ENCODE data around the gene SGF29. TPM values are rescaled to one million over a fixed set of nuclear protein-coding genes. Genes with fewer than 3 reads are reported as not detected.
"Not testable (repeated sequence)": the region's sequence is repeated elsewhere in the genome, so short reads cannot be mapped to it uniquely, and the experiment has no call there.

Gene SGF29
- total and polyA plus RNA-seq, 2 of the 8 experiments (the other 6 are each of a cell fraction or from before 2014, with no cell fraction given): 3.1 to 22.7 TPM

- not testable (repeated sequence) for FAIRE-seq; H2BK120ac ChIP-seq (replicated peaks; ENCODE audit: low read depth, low read length); H3K4me2 ChIP-seq (ENCODE audit: insufficient read depth in 1 of 2, low read depth in 2 of 2, low read length in 2 of 2); H2BK15ac ChIP-seq (ENCODE audit: low read length); H3K9me3 ChIP-seq (ENCODE audit: insufficient read depth in 2 of 2, low read depth in 1 of 2, low read length in 1 of 2); H3K79me1 ChIP-seq (ENCODE audit: low read depth, low read length); H3K27ac ChIP-seq (ENCODE audit: low read depth, low read length); H3K23ac ChIP-seq (ENCODE audit: insufficient read length); H3K23me2 ChIP-seq (ENCODE audit: low read depth, low read length); H2BK12ac ChIP-seq (ENCODE audit: low read depth, low read length); H4K5ac ChIP-seq (ENCODE audit: insufficient read length, low read depth, low read length); H3K14ac ChIP-seq (ENCODE audit: insufficient read length); H2AK5ac ChIP-seq (ENCODE audit: low read depth, low read length); H3K36me3 ChIP-seq (ENCODE audit: control insufficient read depth in 2 of 4, insufficient read depth in 4 of 4, low read length in 3 of 4); H3K4ac ChIP-seq (replicated peaks; ENCODE audit: insufficient read length, low read depth, low read length); H3K9ac ChIP-seq (replicated peaks in 1 of 4; ENCODE audit: extremely low read depth in 1 of 4, low read depth in 3 of 4, low read length in 3 of 4); H2BK20ac ChIP-seq (ENCODE audit: low read length); H3K27me3 ChIP-seq (replicated peaks in 1 of 4; ENCODE audit: control insufficient read depth in 3 of 4, extremely low read depth in 1 of 4, insufficient read depth in 3 of 4, low read length in 3 of 4); H3K4me3 ChIP-seq (ENCODE audit: extremely low read depth in 1 of 4, insufficient read depth in 2 of 4, low read depth in 3 of 4, low read length in 4 of 4); H3K79me2 ChIP-seq (ENCODE audit: control insufficient read depth in 1 of 2, insufficient read depth in 2 of 2, low read length in 2 of 2); H3K4me1 ChIP-seq (replicated peaks in 1 of 4; ENCODE audit: control insufficient read depth in 3 of 4, insufficient read depth in 4 of 4, low read length in 3 of 4); H4K8ac ChIP-seq (ENCODE audit: extremely low read depth, insufficient read depth, low read length); H2BK5ac ChIP-seq (ENCODE audit: low read depth, low read length); H3K56ac ChIP-seq (replicated peaks; ENCODE audit: insufficient read length, low read depth, low read length); H2AFZ ChIP-seq (ENCODE audit: low read length); H4K20me1 ChIP-seq (replicated peaks in 1 of 2; ENCODE audit: control insufficient read depth in 1 of 2, insufficient read depth in 2 of 2, low read length in 2 of 2); H4K91ac ChIP-seq (replicated peaks; ENCODE audit: insufficient read length, low read length); H3K18ac ChIP-seq (ENCODE audit: extremely low read depth, low read length)
- CTCF ChIA-PET (ENCODE audit: partially characterized antibody): interaction anchor here (0.7 to 2.6 kb wide), 8 partner anchors 12 to 136 kb away, joined by 3 to 7 read pairs (median 4); no protein-coding TSS in a partner anchor
- POLR2A ChIA-PET (ENCODE audit: partially characterized antibody): interaction anchor here (0.6 kb wide), 1 partner anchor 112 kb away, joined by 3 read pairs; no protein-coding TSS in a partner anchor
- 54% methylated on average over 16 of the region's 24 CpGs; no CpG with 5 or more reads in 1 of the 2 experiments for WGBS, 2 experiments (ENCODE audit: extremely low coverage in 1 of 2, insufficient coverage in 1 of 2, insufficient read length in 1 of 2, insufficient replicate concordance in 2 of 2, low coverage in 1 of 2, low lambda C conversion rate in 2 of 2, missing lambda C conversion rate in 1 of 2)
- TF ChIP-seq CTCF (IDR thresholded peaks at IDR 0.05; ENCODE audit: control extremely low read depth in 1 of 3, insufficient read depth in 1 of 3, low read depth in 1 of 3, low read length in 3 of 3) (peak; percentile 43 to 52 (median 45)), RAD21 (IDR thresholded peaks at IDR 0.05 in 1 of 2, conservative IDR thresholded peaks at IDR 0.05 in 1 of 2; ENCODE audit: low read depth in 2 of 2, low read length in 2 of 2) (peak; percentile 63 to 66)
- DNase-seq (ENCODE audit: low read depth in 1 of 2, low spot score in 2 of 2): peak in 1 of 2 experiments; percentile 60
Measured at GRCh38 chr16:28615486-28616223, 61.9 kb downstream of the SGF29 start.

Data from H1 (cell line).